ELF-1 (cell line): ENCODE measurements around the gene LRRD1.
"Not testable (repeated sequence)": the region's sequence is repeated elsewhere in the genome, so short reads cannot be mapped to it uniquely, and the experiment has no call there.

ENCODE experiments used
- DNase-seq: peaks from one replicate; pipeline ENCODE4 v3.0.0-alpha.2; 2016; ENCODE audit warnings: low read depth, low spot score

Gene LRRD1

DNA sequence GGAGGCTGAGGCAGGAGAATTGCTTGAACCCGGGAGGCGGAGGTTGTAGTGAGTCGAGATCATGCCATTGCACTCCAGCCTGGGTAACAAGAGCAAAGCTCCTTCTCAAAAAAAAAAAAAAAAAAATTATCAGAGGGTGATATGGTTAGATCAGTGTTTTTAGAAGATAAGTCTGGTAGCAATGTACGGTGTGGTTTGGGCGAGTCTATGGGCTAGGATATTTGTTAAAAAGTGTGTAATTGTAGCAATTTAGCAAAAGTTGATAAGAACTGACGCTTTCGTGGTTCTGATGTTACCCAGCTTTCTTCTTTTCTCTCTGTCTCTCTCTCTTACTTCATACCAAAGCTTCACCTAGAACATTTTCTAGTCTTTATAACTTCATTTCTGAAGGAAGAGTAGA, 37.8 kb downstream of the LRRD1 start:
- no peak for DNase-seq

DNA sequence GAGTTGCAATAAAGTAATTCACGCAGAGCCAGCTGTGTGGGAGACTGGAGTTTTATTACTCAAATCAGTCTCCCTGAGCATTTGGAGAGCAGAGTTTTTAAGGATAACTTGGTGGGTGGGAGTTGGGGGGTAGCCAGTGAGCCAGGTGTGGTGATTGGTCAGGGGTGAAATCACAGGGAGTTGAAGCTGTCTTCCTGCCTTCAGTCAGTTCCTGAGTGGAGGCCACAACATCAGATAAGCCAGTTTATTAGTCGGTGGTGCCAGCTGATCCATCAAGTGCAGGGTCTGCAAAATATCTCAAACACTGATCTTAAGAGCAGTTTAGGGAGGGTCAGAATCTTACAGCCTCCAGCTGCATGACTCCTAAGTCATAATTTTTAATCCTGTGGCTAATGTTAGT, 41.4 kb downstream of the LRRD1 start:
- DNase-seq, result peak; percentile 23

GRCh38 chr7:92135052-92135889, 43.7 kb downstream of the LRRD1 start:
- peak; percentile 18 for DNase-seq

DNA sequence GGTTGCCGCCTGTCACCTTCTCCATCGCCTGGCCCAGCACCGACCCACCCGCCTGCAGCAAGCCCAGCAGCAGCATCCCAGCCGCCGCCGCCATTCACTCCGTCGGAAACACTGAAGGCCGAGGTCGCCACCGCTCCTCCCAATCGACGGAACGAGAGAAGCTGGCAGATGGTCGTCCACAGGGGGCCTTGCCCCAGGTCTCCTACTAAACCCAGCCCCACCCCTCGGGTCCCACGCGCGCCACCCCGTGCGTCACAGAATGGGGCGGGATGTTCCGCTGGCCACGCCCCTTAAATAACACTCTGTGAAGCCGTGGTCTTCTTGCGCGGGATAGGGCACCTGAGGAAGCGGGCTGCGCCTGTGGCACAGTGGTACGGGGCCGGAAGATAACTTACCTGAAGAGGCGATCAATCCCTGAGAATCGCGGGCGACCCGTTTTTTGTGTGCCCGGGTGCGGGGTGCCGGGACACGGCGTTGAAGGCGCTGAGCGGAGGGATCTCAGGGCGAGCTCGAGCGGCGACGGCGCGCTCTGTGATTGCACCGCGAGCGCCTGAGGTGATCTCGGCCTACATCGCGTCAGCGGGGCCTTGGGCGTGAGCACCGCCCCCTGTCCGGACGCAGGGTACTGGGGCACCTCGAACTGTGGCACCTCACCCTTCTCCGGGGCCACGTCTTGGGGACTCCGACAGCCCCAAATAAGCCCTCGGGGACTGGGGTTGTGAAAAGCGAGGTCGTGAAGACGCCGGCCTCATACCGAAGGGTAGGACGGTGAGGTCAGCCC, 44.5 kb downstream of the LRRD1 start, which contains the start of gene CYP51A1:
Gene CYP51A1, minus strand, starts transcription at position 207 of the 781 bp plus-strand sequence. Its CDS starts 113 bp downstream, at position 94.
- peak; percentile 94 for DNase-seq

- DNase-seq, result peak; percentile 93
Observed at GRCh38 chr7:92133737-92134270, 45.1 kb downstream of the LRRD1 start.

DNA sequence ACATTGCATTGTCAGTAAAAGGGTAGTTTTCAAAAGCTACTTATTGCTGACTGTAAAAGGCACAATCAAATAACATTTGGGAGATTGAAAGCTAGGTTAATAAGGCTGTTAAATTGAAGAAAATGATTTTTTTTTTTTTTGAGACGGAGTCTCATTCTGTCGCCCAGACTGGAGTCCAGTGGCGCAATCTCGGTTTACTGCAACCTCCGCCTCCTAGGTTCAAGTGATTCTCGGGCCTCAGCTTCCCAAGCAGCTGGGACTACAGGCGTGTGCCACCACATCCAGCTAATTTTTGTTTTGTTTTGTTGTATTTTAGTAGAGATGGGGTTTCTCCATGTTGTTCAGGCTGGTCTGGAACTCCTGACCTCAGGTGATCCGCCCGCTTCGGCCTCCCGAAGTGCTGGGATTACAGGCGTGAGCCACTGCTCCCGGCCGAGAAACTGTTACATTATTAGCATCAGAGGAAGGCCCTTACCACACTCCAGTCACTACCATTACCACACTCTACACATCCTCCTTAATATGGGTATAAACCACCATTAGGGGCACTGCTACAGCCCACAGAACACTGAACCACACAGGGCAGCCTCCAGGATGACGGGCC, 45.7 kb downstream of the LRRD1 start:
- no peak for DNase-seq

DNA sequence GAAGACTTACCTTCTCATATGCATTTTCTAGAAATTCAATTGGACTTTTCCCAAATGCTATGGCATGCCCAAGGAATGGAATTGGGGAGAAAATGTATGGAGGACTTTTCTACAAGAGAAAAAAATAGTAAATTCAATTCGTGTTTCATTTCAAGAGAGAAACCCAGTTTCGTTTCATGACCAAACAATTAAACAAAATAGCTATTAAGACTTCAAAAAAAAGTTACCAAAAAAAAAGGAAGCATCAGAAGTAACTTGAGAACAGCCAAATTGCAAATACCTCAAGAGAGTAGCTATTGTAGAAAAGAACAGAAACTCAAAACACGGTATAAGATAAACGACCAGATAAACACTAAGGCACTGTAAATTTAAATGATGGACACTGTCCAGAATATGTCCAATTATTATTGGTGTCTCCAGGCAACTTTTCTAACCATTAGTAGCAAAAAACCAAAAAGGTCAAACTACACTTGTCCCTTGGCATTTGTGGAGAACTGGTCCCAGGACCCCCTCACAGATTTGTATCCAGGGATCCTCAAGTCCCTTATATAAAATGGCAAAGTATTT, 47.1 kb downstream of the LRRD1 start:
- no peak for DNase-seq

GRCh38 chr7:92131093-92131492, 47.8 kb downstream of the LRRD1 start:
- no peak for DNase-seq

DNA sequence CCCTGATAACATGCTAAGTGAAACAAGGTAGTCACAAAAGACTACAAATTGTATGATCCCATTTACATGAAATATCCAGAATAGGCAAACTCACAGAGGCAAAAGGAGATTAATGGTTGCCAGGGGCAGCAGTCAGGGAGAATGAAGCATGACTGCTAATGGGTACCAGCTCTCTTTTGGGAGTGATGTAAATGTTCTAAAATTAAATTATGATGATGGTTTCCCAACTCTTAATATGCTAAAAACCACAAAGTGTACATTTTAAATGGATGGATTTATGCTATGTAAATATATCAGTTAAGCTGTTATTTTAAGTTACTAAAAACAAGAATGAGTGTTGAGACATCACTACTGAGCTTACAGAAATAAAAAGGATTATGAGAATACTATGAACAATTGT, 57.3 kb downstream of the LRRD1 start:
- no peak for DNase-seq

DNA sequence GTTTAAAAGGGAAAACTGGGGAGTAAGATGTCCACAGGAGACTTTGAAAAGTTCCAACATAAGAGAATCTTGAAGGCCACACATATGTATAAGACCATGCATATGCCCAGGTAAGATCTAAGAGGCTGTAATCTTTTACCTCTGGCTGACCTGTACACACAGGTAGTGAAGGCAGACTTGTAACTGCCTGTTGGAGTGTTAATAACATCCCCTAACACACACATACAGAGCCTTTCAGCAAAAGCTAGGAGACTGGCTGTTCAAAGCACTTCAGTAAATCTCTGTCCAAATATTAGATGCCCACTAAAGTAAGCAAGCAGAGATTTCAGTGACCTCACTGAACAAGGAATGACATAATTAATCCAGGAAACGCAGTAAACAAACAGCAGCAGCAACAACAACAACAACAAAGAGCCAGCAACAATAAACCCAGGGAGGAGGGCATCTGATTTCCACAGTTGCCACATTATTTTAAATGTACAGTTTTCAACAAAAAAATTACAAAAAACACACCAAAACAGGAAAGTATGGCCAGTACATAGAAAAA, 59.7 kb downstream of the LRRD1 start:
- DNase-seq, result no peak

GRCh38 chr7:92116949-92117348, 62.0 kb downstream of the LRRD1 start:
- DNase-seq, result no peak

DNA sequence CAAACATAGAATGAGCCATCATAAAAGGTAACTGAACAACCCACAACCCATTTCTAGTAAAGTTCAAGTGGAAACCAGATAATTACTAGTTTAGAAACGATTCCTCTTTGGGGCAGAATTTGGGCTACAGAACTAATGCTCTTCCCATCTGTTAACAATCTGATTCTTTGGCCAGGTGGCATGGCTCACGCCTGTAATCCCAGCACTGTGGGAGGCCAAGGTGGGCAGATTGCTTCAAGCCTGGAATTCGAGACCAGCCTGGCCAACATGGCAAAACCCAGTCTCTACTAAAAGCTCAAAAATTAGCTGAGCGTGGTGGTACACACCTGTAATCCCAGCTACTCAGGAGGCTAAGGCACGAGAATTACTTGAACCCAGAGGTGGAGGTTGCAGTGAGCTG, 63.1 kb downstream of the LRRD1 start:
- DNase-seq, result no peak

DNA sequence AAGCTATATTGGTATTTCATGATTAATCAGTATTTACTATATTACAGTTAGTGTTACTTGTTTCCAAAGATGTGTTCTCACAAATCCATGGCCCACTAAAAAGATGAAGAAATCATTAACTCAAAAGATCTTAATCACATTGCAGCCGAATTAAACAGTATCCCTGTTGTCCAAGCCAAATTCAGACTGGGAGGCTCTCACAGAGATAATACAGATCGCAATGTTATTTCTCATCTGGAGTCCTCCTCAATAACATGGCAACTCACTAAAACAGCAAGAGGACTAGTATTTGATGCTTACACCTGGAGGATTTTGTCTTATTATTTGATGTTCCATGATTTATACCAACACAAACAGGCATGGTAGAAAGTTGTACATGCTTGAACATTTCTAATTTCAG, 68.1 kb downstream of the LRRD1 start:
- no peak for DNase-seq

DNA sequence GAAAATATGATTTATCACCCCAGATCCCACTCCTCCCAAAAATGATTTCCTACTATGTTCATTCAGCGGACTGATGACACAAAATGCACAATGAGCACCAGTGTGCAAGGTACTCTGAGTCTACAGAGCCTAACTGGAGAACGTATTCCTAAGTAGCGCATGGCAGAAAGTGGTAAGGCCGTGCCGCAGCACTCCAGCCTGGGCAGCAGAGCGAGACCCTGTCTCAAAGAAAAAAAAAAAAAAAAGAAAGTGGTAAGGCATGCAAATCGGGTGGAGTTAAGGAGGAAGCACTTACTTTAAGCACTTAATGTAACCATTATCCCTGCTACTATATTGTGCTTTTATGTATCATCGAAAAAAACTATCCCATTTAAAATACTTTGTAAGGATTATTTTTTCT, 70.1 kb downstream of the LRRD1 start:
- DNase-seq, result no peak

DNA sequence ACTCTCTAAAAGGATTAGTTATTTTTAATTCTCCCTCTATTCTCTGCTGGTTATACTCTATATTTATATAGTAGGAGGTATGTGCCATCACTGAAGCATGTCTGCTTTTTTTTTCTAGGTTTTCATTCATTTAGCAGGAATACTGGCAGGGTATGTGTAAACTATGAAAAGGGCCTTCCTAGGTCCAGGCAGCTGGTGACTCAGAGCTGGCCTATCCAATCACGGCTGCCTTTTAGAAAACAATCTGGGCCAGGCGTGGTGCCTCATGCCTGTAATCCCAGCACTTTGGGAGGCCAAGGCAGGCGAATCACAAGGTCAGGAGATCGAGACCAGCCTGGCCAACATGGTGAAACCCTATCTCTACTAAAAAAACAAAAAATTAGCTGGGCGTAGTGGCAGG, 76.1 kb downstream of the LRRD1 start:
- DNase-seq, result not testable (repeated sequence)

GRCh38 chr7:92100534-92100933, 78.4 kb downstream of the LRRD1 start:
- DNase-seq, result no peak

DNA sequence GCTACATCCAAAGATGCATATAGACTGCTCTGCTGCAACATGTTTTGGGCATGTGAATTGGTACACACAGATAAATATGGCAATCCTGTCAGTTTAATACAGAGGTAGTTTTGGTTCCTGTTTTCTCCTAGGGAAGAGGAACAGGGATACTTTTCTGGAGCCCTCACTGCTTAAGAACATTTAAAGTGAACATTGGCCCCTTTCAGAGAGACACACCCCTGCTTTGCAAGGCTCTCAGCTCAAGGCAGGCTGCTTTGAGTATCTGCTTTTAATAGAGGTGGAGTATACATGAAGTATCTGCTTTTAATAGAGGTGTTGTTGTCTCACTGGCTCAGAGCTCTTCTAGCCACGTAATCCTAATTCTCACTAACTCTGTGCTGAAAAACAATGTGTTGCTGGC, 83.6 kb downstream of the LRRD1 start:
- no peak for DNase-seq
